Fibroblast of skin of back (primary cell): ENCODE measurements around the gene TRIM14.
A peak's percentile ranks its signal among the peaks of the same experiment; 100 is the strongest.
"Not testable (repeated sequence)": the region's sequence is repeated elsewhere in the genome, so short reads cannot be mapped to it uniquely, and the experiment has no call there.

Experiments
- DNase-seq: peaks from one replicate; pipeline ENCODE4 v3.0.0-alpha.2; 2013

Gene TRIM14

GRCh38 chr9:98140503-98140902 is 21.5 kb upstream of the TRIM14 start:
- no peak for DNase-seq

- DNase-seq: no peak
These were observed 17.5 kb upstream of the TRIM14 start for GRCh38 chr9:98136489-98136888.

GRCh38 chr9:98135938-98136337 is 16.9 kb upstream of the TRIM14 start:
- no peak for DNase-seq

GRCh38 chr9:98135558-98135934 is 16.5 kb upstream of the TRIM14 start:
- DNase-seq: no peak

- DNase-seq: no peak
These were observed 15.9 kb upstream of the TRIM14 start for GRCh38 chr9:98134702-98135557.

- DNase-seq: no peak
These were observed 14.0 kb upstream of the TRIM14 start for GRCh38 chr9:98132806-98133631.

GRCh38 chr9:98132158-98132557 is 13.1 kb upstream of the TRIM14 start:
- DNase-seq: no peak

GRCh38 chr9:98130576-98131228 is 11.7 kb upstream of the TRIM14 start:
- no peak for DNase-seq

- not testable (repeated sequence) for DNase-seq
These were observed 11.0 kb upstream of the TRIM14 start for GRCh38 chr9:98130060-98130459.

- DNase-seq: peak; percentile 18
These were observed 10.4 kb upstream of the TRIM14 start for GRCh38 chr9:98129451-98129881.

- no peak for DNase-seq
These were observed 9.3 kb upstream of the TRIM14 start for GRCh38 chr9:98128316-98128715.

- no peak for DNase-seq
These were observed 8.2 kb upstream of the TRIM14 start for GRCh38 chr9:98127226-98127625.

GRCh38 chr9:98124637-98125426 is 5.8 kb upstream of the TRIM14 start:
- no peak for DNase-seq

- not testable (repeated sequence) for DNase-seq
These were observed 5.1 kb upstream of the TRIM14 start for GRCh38 chr9:98124091-98124490.

GRCh38 chr9:98121058-98121457 is 2.0 kb upstream of the TRIM14 start:
- no peak for DNase-seq

- no peak for DNase-seq
These were observed 1.5 kb upstream of the TRIM14 start for GRCh38 chr9:98120476-98120875.

GRCh38 chr9:98117984-98118639 is 910 bp downstream of the TRIM14 start:
- no peak for DNase-seq

- DNase-seq: not testable (repeated sequence)
These were observed 1.9 kb downstream of the TRIM14 start for GRCh38 chr9:98117097-98117496.

GRCh38 chr9:98109052-98109451 is 10.0 kb downstream of the TRIM14 start:
- DNase-seq: no peak

GRCh38 chr9:98108531-98109031 is 10.4 kb downstream of the TRIM14 start:
- DNase-seq: no peak

GRCh38 chr9:98107926-98108325 is 11.1 kb downstream of the TRIM14 start:
- DNase-seq: no peak

GRCh38 chr9:98105006-98105405 is 14.0 kb downstream of the TRIM14 start:
- DNase-seq: no peak
